Amniotic stem cell (primary cell): Measurements from ENCODE around the gene KAT7.

Source experiments
- DNase-seq: peaks from one replicate; lab custom pipeline; 2025; lab: John Stamatoyannopoulos, UW

KAT7 gene

DNA sequence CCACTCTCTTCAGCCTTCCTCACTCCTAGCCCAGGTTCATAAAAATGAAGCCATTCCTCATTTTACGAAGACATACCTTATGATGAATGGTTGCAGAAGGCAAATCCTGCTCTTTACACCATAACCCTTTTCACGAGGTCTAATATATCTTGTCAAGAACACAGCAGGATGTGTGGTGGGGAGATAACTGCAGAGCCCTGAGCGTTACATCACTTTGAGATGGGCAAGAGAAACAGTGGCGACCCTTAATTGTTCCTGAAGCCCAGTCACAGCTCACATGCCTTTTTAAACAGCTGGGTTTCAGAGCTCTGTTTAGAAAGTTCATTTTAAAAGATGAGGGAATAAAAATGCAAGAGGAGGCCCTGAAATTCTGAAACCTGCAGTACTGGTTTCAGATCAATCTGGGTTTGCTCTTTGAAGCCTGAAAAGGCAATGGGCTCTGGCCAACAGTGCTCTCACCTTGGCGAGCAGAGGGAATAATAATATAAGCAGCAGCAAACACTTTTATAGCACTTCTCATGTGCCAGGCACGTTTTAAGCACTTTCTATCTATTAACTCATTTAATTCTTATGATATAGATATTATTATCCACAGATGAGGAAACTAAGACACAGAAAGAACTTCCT is 27.4 kb upstream of the KAT7 start:
- no peak for DNase-seq

DNA sequence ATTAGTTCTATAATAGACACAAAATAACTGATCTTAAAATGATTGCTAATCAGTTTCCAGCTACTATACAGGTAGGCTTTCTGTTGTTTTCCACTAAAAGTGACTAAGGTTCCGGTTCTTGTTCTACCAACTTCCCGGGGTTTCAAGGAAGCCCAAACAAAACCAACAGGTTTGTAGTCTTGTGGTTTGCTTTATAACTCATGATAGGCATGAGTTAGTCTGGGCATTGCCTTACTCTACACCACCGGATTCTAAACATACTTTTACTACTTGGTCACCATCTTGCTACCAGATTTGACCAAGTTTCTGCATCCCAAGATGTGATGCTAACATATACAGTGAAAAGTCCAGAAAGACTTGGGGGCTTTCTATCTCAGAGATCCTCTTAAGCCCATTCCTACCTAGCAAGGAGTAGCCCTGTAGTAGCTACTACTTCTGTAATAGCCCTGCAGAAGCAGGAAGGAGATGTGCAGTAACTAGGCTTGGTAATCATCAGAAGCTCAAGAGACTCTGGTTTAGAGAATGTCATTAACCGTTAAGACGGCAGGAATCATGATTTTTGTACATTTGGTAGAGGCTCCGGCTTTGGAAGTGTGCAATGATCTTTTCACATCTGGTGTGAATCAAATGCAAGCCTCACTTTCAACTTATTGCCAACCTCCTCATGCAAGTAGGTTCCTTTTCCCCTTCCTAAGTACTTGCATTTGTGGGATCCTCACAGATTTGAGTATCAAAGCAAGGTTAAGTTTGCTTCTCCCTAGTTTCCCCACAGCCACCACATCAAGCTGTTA is 26.1 kb upstream of the KAT7 start:
- DNase-seq = no peak

DNA sequence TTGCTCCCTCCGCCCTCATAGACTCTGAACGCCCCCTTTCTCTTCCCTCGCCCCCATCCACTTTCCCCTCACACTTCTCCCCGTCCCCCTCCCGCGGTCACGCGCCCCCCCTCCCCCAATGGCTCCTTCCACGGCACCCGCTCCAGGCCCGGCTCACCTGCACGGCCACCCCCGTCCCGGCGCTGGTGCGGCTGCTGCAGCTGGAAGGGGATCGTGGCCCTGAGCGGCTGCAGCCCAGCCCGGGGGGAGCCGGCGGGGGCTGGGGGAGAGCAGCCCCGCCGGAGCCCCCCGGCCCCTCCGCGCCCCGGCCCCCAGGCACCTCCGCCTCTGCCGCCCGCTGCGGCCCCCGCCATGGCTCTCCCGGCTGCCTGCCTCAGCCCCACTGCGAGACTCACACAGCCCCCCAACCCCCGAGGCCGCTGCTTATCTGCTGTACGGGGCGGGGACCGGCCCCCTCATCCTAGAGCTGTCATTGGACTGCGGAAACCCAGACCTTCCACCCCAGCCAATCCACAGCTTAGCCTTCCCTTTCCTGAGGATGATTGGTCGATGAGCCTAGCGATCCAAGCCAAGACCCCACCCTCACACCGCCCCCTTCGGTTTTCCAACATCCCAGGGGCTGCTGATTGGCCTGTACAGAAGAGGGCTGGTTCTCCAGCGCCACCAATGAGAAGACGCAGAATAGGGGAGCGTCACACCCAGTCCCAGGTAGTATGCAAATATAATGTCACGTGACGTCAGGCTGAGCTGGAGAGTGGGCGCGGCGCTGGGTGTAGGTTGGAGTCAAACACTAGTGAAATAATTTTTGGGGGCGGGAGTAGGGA is 24.5 kb upstream of the KAT7 start, which contains the start of gene FAM117A:
FAM117A (minus strand) TSS at position 397 of the 824 bp plus-strand sequence; CDS start at position 353, 44 bp downstream.
- DNase-seq = peak; percentile 94

DNA sequence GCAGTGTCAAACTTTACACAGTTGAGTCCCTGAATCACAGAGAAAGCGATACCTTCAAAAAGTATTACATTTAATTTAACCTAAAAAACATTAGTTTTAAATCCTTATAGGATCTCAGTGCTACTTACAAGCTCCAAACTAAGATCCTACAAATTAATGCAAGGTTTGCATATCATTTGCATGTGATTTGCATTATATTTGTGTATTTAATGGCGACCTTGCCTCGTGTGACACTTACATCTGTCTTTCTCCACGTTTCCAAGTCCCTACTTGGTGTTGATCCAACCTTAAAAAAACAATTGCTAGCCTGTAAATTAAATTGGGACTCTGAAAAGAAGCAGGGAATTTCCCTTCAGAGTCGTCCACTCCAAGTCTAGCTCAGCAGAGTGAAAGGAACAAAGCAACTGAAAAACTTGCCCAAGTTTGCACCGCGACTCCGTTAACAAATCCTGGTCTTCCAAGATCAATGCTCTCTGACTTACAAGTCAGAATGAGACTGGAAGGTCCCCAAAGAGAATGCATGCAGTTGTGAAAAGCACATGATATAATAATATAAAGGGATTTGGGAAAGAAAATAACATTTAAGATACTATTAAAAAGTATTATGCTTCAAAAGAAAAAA is 23.8 kb upstream of the KAT7 start:
- no peak for DNase-seq

DNA sequence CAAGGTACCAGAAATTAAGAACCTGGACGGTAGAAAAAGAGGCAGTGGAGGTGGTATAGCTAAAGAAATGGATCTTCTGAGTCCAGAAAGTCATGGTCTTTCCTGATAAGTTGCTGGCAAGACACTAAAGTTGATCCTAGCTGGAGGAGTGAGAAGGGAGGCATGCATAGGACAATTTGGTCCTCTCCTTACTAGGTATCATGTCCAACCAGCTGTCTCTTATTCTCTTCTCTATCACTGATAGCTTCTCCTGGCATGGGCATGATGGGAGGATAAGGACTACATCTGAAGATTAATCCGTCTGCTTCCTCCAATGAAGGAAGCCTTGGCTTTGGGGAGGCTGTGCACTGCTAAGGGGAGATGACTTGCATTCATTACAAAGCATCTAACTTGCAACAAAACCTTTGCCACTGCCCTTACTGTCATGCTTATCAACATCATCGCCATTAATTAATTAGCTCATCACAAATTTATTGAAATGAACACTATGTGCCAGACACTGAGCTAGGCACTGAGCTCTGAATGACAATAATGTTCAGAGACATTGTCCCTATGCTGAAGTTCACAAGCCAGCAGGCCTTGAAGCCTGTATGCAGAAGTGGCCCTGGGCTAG is 21.5 kb upstream of the KAT7 start:
- no peak for DNase-seq

DNA sequence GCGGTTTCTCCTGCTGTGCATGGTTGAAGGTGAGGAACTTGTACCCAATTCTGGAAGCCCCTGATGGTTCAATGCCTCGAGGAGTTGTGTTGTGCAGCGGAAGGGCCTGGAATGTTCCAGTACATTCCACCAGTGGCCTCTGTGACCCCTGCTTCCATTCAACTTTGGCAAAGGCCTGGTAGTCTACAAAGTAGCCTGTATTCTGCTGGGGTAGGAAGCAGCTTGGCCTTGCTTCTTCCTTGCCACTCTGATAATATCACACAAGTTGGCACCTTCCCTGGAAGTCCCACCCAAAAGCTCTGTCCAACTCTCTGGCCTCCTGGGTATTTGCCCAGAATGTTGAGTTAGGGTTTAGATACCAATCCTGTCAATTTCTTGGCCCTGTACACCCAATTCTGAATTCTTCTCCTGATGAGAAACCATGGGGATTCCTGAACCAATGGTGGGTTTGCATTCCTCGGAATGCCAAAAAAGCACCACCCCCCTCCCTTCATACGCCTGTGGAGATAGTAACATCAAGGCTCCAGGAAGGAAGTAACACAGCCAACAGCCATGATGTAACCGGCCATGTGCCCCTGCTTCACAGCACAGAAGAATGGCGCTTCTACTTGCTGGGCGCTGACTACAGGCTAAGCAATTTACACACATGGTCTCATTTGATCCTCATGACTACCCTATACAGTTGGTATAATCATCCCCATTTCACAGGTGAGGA is 12.8 kb upstream of the KAT7 start:
- DNase-seq = no peak

DNA sequence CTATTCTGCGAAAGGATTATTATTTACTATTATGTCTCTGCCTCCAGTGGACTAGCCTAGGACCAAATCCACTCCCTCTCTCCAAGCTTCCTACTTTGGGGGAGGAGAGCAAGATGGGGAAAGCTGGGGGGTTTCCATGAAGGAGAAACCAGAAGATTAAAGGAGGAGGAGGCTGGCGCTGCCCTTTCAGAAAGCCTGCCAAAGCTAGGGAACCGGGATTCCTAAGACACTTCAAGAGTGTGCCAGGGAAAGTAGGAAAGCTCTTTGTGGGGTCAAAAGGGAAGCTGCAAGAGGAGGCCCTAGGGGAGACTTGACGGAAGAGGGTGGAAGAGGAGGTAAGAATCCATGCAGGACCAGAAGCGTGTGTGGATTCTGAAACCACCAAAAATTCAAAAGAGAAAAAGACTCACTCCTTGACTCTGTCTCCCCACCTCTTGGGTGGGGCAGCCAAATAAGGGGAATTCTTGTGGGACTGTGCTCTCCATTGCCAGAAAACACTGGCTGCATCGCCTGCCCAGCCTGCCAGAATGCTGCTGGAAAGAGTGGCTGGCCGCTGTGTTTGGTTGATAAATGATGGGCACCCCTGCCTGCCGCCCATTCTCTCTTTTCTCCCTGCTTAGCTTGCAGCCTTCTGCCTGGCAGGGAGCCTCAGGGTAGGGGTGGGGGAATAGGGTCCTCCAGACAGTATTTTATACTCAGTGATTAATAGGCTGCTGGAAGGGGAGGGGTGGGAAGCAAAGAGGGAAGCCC is 11.8 kb upstream of the KAT7 start:
- no peak for DNase-seq

DNA sequence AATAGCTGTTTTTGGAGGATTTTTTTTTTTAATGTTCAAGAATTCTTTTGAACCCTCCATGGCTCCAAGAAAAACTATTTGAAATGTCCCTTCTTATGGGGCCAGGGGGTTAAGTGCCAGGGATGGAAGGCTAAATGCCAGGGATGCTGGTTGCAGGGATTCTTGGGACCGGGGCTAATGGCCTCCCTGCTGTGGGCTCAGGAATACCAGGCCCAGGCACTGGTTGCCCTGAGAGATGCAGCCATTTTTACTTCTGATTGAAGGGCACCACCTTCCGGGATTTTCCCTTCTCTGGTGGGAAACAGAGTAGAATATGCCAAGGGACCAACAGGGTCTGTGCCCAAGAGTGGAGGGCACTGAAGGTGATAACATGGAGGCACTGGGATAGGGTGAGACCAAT is 10.9 kb upstream of the KAT7 start:
- DNase-seq = no peak

DNA sequence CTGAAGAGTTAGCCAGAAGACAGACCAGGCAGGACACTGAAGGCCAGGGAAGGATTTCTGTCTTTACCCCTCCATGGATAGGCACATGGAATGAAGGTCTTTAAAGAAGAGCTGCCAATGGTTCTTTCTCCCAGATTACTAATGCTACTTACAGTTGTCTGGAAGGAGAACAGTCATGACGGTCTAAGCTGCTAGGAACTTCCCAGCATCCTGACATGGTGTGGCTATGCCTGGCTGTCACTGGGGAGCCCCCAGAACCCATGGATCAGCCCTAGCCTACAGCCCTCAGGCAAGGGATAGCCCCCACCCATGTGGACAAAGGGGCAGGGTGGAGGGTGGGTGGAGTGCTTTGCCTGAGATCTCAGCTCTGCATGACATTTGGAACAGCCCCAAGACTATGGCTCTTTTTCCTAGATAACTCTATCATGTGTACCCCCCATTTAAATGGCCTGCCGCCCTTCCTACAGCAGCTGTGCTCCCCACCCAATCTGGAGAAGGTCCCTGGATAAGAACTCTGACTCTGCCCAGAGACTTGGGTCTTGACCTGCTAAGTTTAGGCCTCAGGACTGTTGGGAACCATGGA is 9.2 kb upstream of the KAT7 start:
- DNase-seq = no peak

DNA sequence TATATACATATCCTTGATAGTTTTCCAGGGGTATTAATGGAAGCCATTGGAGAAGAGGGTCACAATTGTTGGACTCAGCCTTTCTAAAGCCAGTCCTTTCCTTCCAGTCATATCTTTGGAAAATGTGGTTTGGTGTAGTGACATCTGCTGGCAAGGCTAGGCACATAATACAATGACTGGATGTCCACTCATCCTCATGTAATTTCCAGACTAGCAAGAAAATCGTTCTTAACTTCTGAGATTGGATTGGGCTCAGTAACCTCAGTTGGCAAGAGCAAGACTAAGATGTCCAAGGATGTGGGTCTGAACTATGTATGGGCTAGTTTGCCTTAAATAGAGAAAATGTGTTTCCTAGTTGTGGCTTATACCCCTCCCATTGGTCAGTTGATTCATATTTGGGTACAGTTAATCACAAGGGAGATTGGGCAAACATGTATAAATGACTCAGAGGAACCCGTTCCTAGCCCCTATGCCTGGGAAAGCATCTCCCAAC is 8.7 kb upstream of the KAT7 start:
- peak; percentile 40 for DNase-seq

DNA sequence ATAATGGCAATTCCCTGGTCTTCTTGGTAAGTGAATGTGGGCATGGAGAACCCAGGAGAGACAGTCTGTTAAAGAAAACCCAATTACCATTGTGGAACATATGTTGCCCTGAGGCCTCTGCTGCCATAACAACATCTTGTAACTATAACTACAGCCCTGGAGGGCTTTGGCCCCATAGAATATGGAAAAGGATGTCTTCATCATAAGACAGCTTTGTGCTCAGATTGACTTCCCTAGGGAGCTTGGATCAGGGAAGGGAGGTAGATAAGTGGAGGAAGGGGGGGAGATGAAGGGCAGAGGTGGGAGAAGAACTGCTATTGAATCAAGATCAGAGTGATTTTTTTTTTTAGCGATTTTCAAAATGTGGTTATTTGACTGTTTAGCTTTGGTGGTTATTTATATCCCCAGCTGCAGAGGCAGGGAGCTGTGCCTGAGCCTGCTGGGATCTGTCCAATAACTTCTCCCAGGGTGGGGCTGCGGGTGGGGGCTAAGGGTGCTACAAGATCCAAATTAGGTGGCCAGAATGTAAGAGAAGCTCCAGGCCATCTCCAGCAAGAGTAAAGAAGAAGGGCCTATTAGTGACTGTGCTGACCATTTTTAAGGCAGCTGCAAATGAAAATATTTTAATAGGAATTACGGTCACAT is 5.3 kb upstream of the KAT7 start:
- DNase-seq = no peak

DNA sequence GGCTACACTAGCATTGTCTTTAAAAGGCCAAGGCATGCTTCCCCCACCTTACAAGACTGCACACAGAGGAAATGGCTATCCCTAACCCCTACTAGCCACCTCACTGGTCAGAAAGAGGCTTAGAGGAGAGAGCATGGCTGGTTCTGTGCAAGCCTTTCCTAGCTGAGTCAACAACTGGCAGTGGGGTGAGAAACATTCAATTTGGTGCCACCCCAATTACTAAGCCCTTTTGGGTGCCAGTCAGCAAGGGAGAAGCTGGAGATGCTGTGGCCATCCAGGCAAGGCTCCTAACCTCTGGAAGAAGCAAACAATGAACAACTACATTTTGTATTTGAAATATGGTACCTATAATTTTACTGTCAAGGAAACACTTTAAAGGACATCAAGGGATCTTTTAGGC is 4.7 kb upstream of the KAT7 start:
- no peak for DNase-seq

DNA sequence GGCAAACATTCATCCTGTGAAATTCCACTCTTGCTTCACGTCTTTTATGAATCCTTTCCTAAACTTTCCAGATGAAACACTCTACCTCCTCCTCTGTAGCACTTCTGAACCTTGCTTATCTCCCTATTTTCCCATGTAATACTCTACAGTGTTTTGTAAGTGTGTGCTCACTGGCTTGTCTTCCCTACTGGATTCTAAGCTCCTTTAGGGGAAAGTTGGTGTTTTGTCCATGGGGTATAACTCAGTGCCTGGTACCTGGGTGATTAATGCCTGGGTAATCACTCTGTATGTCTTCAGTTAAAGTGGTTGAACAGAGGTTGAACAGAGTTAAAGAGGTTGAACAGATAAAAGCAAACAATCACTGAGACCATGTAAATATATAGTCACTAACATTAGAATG is 3.8 kb upstream of the KAT7 start:
- DNase-seq = no peak

DNA sequence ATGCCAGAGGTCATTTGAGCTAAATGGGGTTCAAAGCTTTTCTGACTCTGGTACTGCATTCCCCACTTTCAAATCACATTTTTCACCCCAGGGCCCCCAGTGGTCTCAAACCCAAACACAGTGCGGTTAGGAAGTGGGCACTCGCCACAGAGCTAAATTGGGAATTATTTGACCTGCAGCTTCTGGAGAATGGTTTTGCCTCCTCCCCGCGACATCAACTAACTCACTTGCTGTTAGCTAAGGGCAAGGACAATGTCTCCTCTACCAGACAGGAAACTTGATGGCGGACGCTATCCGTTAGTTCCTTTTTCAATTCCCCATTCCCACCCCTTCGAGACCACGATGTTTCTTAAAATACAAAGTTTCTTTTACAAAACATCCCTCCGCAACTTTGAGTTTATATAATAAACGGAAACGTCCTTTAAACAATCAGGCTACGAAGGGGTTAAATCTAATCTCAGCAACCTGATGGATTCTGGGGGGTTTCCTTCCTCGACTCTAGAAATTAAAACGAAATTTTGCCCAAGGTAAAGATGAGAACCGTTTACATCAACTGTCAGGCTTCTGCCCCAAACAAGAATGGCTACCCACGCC is 500 bp upstream of the KAT7 start:
- DNase-seq = no peak

DNA sequence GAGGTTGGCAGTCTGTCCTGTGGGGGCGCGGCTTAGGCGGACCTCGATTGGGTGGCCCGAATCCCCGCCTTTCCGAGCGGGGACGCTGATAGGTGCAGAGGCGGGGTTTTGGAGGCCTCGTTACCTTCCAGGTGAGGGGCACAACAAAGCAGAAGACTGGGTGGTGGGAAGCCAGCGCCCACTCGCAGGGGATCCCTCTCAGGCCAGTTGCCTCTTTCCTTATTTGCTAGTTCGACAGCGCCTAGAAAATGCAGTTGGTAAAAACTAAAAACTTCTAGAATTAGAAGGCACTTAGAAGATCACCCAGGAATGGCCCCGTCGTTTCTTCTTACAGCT is 730 bp downstream of the KAT7 start:
- no peak for DNase-seq

DNA sequence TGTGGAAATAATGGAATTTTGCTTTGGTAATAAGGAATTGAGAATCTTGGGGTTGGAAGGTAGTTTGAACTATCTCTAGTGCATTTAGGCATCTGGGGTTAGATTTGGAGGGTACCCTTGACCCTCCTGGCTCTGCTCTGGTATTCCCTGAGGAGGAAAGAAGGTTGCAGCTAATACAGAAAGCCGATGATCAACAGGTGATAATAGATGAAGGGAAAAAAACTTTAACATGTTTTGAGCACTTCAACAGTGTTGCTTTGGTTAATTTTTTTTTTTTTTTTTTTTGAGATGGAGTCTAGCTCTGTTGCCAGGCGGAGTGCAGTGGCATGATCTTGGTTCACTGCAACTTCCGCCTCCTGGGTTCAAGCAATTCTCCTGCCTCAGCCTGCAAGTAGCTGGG is 4.8 kb downstream of the KAT7 start:
- no peak for DNase-seq

DNA sequence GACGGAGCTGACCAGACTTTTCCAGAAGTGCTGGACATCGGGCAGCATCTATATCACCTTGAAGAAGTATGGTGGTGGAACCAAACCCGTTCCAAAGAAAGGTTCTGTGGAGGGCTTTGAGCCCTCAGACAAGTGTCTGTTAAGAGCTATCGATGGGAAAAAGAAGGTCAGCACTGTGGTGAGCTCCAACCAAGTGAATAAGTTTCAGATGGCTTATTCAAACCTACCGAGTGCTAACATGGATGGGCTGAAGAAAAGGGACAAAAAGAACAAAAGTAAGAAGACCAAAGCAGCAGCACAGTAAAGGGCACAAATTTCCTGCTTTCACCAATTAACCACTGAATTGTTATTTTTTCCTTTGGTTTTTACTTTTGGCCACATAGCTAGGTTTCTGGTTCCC is 6.9 kb downstream of the KAT7 start:
- no peak for DNase-seq

DNA sequence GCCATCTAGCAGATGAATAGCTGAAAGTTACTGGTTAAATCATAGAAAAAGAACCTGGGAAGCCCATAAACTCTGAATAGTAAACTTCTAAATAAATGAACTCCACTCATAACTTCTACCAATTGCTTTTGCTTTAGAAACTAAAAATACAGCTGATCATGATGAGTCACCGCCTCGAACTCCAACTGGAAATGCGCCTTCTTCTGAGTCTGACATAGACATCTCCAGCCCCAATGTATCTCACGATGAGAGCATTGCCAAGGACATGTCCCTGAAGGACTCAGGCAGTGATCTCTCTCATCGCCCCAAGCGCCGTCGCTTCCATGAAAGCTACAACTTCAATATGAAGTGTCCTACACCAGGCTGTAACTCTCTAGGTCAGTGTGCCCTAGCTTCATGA is 9.7 kb downstream of the KAT7 start:
- DNase-seq = no peak

DNA sequence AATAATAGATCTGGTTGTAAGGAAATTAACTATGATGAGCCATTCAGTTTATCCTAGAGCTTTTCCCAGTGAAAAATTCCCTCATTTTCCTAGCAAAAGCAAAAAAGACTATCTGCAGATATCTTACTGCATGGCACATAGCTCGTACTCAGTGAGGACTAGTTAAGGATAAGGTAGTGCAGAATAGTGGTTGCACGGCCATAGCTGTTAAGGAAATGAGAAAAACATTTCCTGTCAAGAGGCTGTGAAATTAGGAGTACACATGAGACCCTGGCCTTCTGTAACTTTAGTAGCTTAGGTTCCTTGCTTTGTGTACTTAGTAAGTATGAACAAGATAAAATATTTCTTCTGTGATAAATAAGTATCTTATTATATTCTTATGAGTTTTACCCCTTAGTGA is 10.3 kb downstream of the KAT7 start:
- no peak for DNase-seq
